NCI-H226 (cell line): ENCODE results near the gene C2orf49.
A peak's percentile ranks its signal among the peaks of the same experiment; 100 is the strongest.
"Not testable (repeated sequence)": the region's sequence is repeated elsewhere in the genome, so short reads cannot be mapped to it uniquely, and the experiment has no call there.

Source experiments
- DNase-seq: peaks from one replicate; pipeline ENCODE4 v3.0.0-alpha.2; 2015

C2orf49 gene

DNA sequence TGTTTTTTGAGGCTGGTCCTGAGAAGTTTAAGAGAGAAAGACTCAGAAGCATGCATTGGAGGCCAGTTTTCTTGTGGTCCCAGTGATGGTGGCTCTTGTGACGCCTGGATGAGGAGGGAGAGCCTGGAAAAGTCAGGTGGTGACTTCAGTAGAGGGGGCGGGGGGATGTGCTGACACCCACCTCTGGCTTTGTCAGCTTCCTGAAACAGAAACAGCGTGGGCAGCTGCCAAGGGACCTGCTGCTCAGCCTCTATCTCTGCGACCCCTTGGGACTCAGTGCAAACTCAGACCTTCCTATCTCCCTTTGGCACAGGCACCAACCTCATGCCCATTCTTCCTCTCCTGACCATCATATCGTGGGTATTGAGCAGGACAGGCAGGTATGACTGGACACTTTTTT is 14.2 kb upstream of the C2orf49 start:
- no peak for DNase-seq

GRCh38 chr2:105324101-105324500 is 13.2 kb upstream of the C2orf49 start:
- no peak for DNase-seq

DNA sequence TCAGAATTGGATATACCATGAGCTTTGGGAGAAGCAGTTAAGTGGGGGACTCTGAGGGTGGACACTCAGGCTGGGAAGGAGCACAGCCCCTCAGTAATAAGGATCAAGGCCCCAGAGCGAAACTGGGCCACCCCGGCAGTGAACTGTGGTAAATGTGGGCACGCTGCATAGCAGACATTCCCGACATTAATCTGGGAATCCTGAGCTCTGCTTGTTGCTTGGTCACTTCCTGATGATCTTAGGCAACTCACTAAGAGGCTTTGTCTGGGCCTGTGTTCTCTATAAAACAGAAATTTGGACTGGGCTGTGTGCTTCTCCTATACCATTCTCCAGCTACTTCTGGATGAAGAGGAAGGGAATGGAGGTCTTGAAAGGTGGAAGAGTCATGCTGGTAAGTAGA is 12.6 kb upstream of the C2orf49 start:
- DNase-seq, result peak; percentile 55

DNA sequence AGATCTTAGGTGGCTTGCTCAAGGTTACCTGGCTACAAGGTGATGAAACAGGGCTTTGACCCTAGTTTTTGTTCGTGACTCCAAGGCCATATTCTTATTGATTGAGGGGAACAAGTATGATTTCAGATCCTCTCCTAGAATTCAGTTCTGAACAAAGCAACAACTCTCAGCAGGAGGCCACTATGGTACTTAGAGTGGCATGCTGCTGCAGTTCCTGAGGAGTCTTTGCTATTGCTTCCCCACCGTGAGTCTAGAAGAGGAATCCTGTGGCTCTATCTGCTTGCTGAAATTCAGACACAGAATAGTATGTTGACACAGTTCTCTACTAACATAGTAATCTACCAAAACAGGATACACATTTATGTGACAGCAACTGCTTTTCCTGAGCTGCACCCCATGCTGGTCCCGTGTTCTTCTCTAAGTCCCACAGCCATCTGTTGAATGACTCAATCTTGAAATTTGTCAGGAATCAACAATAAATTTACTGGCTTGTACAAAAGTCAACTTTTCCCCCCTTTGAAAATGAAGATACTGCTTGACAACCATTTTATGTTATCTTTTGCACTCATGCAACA is 11.9 kb upstream of the C2orf49 start:
- DNase-seq, result no peak

DNA sequence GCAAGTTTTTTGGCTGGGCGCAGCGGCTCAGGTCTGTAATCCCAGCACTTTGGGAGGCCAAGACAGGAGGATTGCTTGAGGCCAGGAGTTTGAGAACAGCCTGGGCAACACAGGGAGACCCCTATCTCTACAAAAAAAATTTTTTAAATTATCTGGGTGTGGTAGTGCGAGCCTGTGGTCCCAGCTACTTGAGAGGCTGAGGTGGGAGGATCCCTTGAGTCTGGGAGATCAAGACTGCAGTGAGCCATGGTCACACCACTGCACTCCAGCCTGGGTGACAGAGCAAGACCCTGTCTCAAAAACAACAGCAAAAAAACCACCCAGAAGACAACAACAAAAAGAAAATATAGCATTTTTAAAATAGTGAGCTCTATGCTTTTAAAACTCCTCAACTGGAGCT is 10.1 kb upstream of the C2orf49 start:
- not testable (repeated sequence) for DNase-seq

DNA sequence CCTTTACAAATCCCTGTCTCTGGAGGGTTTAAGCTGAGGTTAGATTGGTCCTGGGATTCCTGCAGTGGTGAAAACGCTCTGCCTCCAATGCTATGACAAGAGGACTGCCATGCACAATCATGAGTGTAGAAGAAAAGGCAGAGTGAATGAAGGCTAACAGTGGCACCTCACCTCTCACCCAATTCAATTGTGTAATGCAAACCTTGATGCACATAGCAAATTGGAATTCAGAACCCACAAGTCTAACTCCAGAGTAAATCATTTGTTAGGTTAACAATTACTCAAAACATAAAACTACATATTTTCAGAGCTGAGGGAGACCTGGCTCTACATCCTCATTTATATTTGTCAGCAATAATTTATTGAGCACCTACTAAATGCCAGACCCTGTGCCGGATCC is 9.7 kb upstream of the C2orf49 start:
- no peak for DNase-seq

DNA sequence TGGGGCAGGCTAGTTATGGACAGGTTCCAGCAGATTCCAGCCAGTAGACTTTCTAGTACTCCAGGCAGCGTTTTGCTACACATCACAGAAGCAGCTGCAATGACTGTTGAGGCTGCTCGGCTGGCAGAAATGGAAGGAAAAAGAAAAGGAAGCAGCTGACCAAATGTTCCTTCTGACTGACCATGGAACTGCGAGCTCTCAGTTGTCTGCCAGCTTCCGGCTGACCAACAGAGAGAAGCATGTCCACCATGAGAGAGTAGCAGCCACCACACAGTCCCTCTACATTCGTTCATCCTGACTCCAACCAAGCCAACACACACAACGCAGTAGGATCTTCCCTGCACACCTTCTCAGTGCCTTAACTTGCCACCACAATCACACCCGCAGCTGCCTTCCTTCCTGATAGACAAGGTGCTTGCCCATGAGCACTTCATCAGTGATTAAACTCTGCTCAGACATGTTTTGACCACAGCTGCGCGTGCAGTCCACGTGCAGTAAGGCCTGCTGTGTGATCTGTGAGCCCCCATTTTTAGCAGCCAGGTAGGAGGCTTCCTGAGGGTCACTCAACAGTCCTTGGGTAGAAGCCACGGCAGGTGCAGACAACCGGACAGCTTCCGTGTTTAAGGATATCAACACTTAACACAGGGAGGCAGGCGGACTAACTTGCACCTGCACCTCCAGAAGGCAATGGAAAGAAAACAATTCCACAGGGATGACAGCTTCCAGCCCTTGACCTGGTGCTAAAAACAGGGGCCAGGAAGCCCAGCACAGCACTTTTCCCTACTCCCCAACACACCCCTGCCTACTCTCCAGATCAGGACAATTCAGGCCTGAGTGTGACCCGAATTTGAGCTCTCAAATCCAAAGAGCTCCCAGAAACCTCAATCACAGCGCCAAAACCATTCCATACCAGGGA is 8.8 kb upstream of the C2orf49 start:
- DNase-seq, result peak; percentile 63

DNA sequence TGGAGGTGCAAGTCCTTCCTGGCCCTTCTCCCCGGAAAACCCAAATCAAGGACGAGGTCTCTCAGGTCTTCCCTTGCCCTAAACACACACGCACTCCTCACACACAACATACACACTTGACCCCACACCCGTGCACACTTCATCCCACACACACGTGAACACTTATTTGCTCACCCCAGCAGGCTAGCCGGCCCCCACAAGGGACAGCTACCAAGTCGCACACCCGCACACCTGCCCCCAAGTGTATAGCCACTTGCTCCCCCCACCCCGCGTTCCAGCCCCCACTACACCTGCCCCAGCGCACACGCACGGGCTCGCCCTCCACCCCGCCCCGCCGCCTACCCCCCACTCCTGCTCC is 8.2 kb upstream of the C2orf49 start:
- no peak for DNase-seq

- peak; percentile 52 for DNase-seq
Measured at GRCh38 chr2:105329561-105330495, 7.5 kb upstream of the C2orf49 start, which contains the start of gene TGFBRAP1. TGFBRAP1 (minus strand) TSS chr2:105329735; CDS start chr2:105308301, 21,434 bp downstream.

- no peak for DNase-seq
Measured at GRCh38 chr2:105330681-105331375, 6.5 kb upstream of the C2orf49 start.

DNA sequence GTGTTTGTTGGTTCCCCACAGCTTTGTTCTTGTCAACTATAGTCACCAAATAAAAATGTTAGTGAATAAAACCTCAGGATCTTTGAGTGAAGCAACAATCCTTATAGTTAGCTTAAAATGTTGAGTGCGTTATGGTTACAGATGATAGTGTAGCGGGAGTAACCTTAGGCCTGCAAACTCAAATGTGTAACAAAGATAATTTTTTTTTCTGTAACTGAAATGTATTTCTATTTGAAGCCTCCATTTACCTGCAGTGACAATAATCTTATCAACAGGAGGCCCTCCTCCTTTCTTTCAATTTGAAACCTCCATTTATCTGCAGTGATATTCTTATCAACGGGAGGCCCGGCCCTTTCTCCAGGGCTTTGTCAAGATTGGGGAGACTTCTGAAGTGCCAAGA is 3.1 kb upstream of the C2orf49 start:
- no peak for DNase-seq

- DNase-seq, result no peak
Measured at GRCh38 chr2:105335469-105335868, 1.9 kb upstream of the C2orf49 start.

GRCh38 chr2:105336786-105337121 is 586 bp upstream of the C2orf49 start:
- DNase-seq, result no peak

- no peak for DNase-seq
Measured at GRCh38 chr2:105338020-105338385, 663 bp downstream of the C2orf49 start.

DNA sequence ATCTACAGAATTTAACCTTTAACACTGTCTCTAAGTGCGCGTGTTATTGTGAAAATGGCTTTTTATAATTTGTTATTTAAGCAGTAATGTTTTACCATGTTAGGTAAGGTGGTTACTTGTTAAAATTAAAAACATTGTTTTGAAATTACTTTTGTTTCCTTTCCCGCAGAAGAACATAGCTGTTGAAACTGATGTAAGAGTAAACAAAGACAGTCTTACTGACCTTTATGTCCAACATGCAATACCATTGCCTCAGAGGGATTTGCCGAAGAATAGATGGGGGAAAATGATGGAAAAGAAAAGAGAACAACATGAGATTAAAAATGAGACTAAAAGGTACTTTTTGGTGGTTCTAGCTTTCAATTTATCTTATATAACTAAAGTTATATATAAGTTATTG is 2.1 kb downstream of the C2orf49 start:
- DNase-seq, result no peak

- no peak for DNase-seq
Measured at GRCh38 chr2:105344704-105345345, 7.5 kb downstream of the C2orf49 start.

DNA sequence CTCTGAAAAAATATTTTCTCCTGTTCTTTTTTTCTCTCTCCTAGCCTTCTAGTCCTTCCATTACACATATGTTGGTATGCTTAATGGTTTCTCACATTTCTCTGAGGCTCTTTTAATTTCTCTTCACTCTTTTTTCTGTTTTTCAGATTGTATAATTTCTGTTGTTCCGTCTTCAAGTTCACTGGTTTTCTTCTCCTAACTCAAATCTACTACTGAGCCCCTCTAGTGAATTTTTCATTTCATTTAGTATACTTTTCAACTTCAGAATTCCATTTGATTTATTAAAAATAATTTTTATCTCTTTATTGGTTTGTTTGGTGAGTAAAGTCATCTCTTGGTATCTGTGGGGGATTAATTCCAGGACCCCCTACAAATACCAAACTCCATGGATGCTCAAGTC is 19.8 kb downstream of the C2orf49 start:
- no peak for DNase-seq

- DNase-seq, result no peak
Measured at GRCh38 chr2:105358593-105358992, 21.3 kb downstream of the C2orf49 start.

- no peak for DNase-seq
Measured at GRCh38 chr2:105361102-105361889, 24.0 kb downstream of the C2orf49 start.

DNA sequence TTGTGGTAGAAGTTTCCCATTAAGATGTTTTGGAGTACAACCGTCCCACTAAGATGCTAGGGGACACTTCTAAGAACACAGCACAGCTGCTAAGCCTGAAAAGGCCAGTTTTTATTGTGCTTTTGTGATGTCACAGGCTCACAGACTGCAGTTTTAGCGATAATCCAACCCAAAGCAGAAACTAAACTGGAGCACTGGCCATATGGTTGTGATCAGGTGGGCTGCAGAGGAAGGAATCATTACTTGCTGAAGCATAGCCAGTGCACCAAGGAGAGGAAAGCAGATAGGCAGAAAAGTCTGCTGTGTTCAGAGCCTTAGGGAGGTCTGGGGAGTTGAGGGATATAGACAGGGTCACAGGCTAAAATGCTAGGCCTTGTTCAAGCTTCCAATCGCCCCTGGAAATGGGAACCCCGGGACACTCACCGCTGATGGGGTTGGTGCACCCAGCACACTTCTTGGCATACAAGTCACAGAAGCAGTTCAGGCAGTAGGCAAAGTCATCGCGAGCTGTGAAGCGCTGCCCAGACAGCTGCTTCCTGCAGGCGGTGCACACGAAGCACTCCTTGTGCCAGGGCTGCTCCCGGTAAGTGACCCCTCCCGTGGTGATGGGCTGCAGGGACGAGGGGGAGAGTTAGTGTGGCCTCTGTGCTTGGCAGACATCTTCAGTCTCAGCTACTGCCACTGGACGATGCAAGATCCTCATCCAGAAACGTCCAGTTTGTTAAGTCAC is 25.7 kb downstream of the C2orf49 start:
- DNase-seq, result no peak
